ENCODE results near the gene EIPR1.

DNA sequence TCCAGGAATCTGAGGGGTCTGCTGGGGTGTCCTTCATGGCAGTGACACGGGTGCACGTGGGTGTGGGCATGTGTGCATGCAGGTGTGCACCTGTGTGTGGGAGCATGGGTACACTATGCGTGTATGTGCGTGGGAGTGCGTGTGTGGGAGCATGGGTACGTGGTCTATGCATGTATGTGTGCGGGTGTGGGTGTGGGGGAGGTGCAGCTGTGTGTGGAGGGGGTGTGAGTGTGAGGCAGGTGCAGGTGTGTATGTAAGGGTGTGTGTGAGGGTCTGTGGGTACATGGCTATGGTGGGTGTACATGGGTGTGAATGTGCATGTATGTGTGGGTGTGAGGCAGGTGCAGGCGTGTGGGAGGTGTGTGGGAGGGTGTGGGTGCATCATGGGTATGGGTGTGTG lies 36.3 kb downstream of the EIPR1 start:
- no peak for TF ChIP-seq BACH2 (CRISPR knock-in tag; IDR thresholded peaks at IDR 0.05; ENCODE audit: borderline replicate concordance)
- TF ChIP-seq ZC3H10 (CRISPR knock-in tag; IDR thresholded peaks at IDR 0.05) = no peak
- TF ChIP-seq POU6F1 (CRISPR knock-in tag; IDR thresholded peaks at IDR 0.05; ENCODE audit: borderline replicate concordance, low read depth) = no peak
- no peak for TF ChIP-seq RARB (CRISPR knock-in tag; IDR thresholded peaks at IDR 0.05)
- no peak for TF ChIP-seq ZNF565 (CRISPR knock-in tag; conservative IDR thresholded peaks at IDR 0.05; ENCODE audit: low read depth)
- no peak for TF ChIP-seq CREB5 (CRISPR knock-in tag; IDR thresholded peaks at IDR 0.05; ENCODE audit: low read depth)
- no peak for TF ChIP-seq ZNF8 (CRISPR knock-in tag; IDR thresholded peaks at IDR 0.05)
- no peak for TF ChIP-seq PATZ1 (CRISPR knock-in tag; IDR thresholded peaks at IDR 0.05; ENCODE audit: borderline replicate concordance)
